GM23338 (cell line): Measurements from ENCODE around the gene CELF2. TPM values are rescaled to one million over a fixed set of nuclear protein-coding genes. Genes with fewer than 3 reads are reported as not detected.

Experiments used
- ATAC-seq: fragments of 200-7000 bp; cut with Tn5 transposase; 3 replicates; pipeline ENCODE4 v1.9.1; 2020
- DNase-seq: peaks from one replicate; pipeline ENCODE4 v3.0.0-alpha.2; 2015; ENCODE audit warnings: low spot score
- H2AFZ ChIP-seq: fragments of 200-600 bp; sonication (generic); 2 replicates; pipeline ENCODE4 v1.8.0; 2016; ENCODE audit warnings: antibody characterized with exemption, mild to moderate bottlenecking, moderate library complexity
- H3F3A ChIP-seq: fragments of 200-600 bp; sonication (generic); replicated peaks from 2 replicates; pipeline ENCODE4 v1.8.0; 2017; ENCODE audit warnings: antibody characterized with exemption, mixed run types, low read depth
- H3K27ac ChIP-seq: fragments of 200-600 bp; sonication (generic); 2 replicates; pipeline ENCODE4 v1.6.1; 2016; ENCODE audit warnings: low read depth
- H3K27me3 ChIP-seq: fragments of 200-600 bp; sonication (generic); 2 replicates; pipeline ENCODE4 v1.8.0; 2016; ENCODE audit warnings: mild to moderate bottlenecking, mixed run types, moderate library complexity; ENCODE audit not compliant: insufficient read depth
- H3K36me3 ChIP-seq: fragments of 200-600 bp; sonication (generic); 2 replicates; pipeline ENCODE4 v1.8.0; 2016; ENCODE audit warnings: mild to moderate bottlenecking; ENCODE audit not compliant: insufficient read depth
- H3K4me1 ChIP-seq: fragments of 200-600 bp; sonication (generic); 2 replicates; pipeline ENCODE4 v1.8.0; 2016; ENCODE audit warnings: mild to moderate bottlenecking, moderate library complexity; ENCODE audit not compliant: insufficient read depth
- H3K4me2 ChIP-seq: fragments of 200-600 bp; sonication (generic); 2 replicates; pipeline ENCODE4 v1.7.1; 2017; ENCODE audit warnings: mixed run types
- H3K4me3 ChIP-seq: fragments of 200-600 bp; sonication (generic); 2 replicates; pipeline ENCODE4 v1.6.1; 2016; ENCODE audit warnings: mixed run types
- H3K79me2 ChIP-seq: fragments of 200-600 bp; sonication (generic); replicated peaks from 2 replicates; pipeline ENCODE4 v1.8.0; 2017; ENCODE audit warnings: mild to moderate bottlenecking; ENCODE audit not compliant: insufficient read depth
- H3K9me2 ChIP-seq: fragments of 200-600 bp; sonication (generic); 2 replicates; pipeline ENCODE4 v1.8.0; 2017; ENCODE audit not compliant: insufficient read depth
- H4K20me1 ChIP-seq: fragments of 200-600 bp; sonication (generic); replicated peaks from 2 replicates; pipeline ENCODE4 v1.8.0; 2017; ENCODE audit warnings: mild to moderate bottlenecking; ENCODE audit not compliant: insufficient read depth
- H3K27ac Mint-ChIP-seq: 2 replicates; pipeline ENCODE4 v1.8.0; 2020; ENCODE audit warnings: inconsistent platforms, mild to moderate bottlenecking, moderate library complexity, mixed read lengths
- H3K27me3 Mint-ChIP-seq: 3 replicates; pipeline ENCODE4 v1.8.0; 2022; ENCODE audit warnings: low read depth, mild to moderate bottlenecking, moderate library complexity, mixed read lengths, inconsistent platforms; ENCODE audit not compliant: insufficient read depth, poor library complexity
- H3K36me3 Mint-ChIP-seq: 3 replicates; pipeline ENCODE4 v1.8.0; 2021; ENCODE audit warnings: low read depth, mild to moderate bottlenecking, inconsistent platforms, moderate library complexity, mixed read lengths
- H3K4me1 Mint-ChIP-seq: 3 replicates; pipeline ENCODE4 v1.8.0; 2020; ENCODE audit warnings: mild to moderate bottlenecking, inconsistent platforms, mixed read lengths
- H3K4me3 Mint-ChIP-seq: 3 replicates; pipeline ENCODE4 v1.8.0; 2021; ENCODE audit warnings: moderate library complexity, mild to moderate bottlenecking, inconsistent platforms, mixed read lengths
- H3K9me3 Mint-ChIP-seq: 3 replicates; pipeline ENCODE4 v1.8.0; 2020; ENCODE audit warnings: moderate library complexity, mild to moderate bottlenecking, inconsistent platforms, mixed read lengths
- EZH2 ChIP-seq: fragments of 200-600 bp; sonication (generic); IDR thresholded peaks from one replicate; pipeline ENCODE4 v1.8.0; 2017; ENCODE audit warnings: antibody characterized with exemption, mild to moderate bottlenecking, low read depth; ENCODE audit not compliant: unreplicated experiment
- JUNB ChIP-seq: IDR thresholded peaks from one replicate; pipeline ENCODE4 v1.6.1; 2016; ENCODE audit warnings: antibody characterized with exemption; ENCODE audit not compliant: unreplicated experiment
- POLR2AphosphoS5 ChIP-seq: IDR thresholded peaks from 2 replicates; pipeline ENCODE4 v1.6.1; 2016; ENCODE audit warnings: antibody characterized with exemption, low read depth
- ZNF114 ChIP-seq: fragments of 250-450 bp; sonication (Bioruptor Pico); IDR thresholded peaks from 2 replicates; pipeline ENCODE4 v1.5.0; 2020; ENCODE audit warnings: mild to moderate bottlenecking, moderate library complexity
- polyA plus RNA-seq: library from polyadenylated mRNA; unstranded; fragments of >200 nt; fragmentation: Nextera tagmentation; extraction: Ambion mirVana; gene quantifications from 2 replicates; pipeline ENCODE4 v1.2.1, GENCODE V29; 2016
- total RNA-seq: library from RNA; depleted of rRNA; stranded (reverse); fragments of >200 nt; shearing (Covaris generic); gene quantifications from 2 replicates; pipeline ENCODE4 v1.2.3, GENCODE V29; 2014
- TF ChIP-seq, protein P1 (sequence below), 2 experiments: fragments of 200-600 bp in 1 of 2; sonication (generic) in 1 of 2; conservative IDR thresholded peaks; 2 replicates each; pipeline versions ENCODE4 v1.5.1 to v1.6.1; 2016 to 2017; ENCODE audit warnings: antibody characterized with exemption in 2 of 2, low read depth in 2 of 2, mild to moderate bottlenecking in 2 of 2, moderate library complexity in 1 of 2
- TF ChIP-seq, protein P2 (sequence below): IDR thresholded peaks from 2 replicates; pipeline ENCODE4 v1.6.1; 2016; ENCODE audit warnings: antibody characterized with exemption
- TF ChIP-seq, protein P3 (sequence below): fragments of 250-450 bp; sonication (Bioruptor Pico); IDR thresholded peaks from 2 replicates; pipeline ENCODE4 v1.5.0; 2020; ENCODE audit warnings: mild to moderate bottlenecking, moderate library complexity

CELF2 gene
- total and polyA plus RNA-seq, 2 experiments from 2014 or later: 18.1 to 22.5 TPM

DNA sequence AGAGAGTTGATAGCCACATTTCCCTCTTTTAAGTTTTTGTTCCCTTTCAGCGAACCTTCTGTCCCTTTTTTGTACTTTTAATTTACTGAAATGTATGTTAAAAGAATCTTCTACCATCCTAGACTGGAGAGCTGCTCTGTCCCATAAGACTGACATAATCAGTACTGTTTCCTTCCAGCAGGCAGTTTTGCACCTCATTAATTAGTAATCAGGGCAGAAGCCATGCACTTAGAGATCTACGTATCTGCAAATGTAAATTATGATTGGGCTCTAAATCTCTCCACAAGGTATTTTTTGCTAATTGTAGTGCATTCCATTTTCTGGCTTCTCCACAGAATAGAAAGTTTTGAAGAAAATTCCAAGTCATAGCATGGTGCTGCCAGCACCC lies 232.1 kb downstream of the CELF2 start:
- ATAC-seq (no peak), DNase-seq (no peak)
- Histone ChIP-seq H3K4me3 (no peak overlapping the region), H3F3A (no peaks in the 10 kb centered on the region), H3K36me3 (no peaks in the 10 kb centered on the region), H3K4me1 (peaks cover 14% of the 10 kb centered on the region), H3K27ac (no peak overlapping the region), H3K27me3 (no peaks in the 10 kb centered on the region), H4K20me1 (no peaks in the 10 kb centered on the region; the same call in 1 of the 2 replicates), H3K9me2 (no peaks in the 10 kb centered on the region), H2AFZ (no peak overlapping the region), H3K79me2 (no peaks in the 10 kb centered on the region), H3K4me2 (0 out of 2 replicates have a peak overlapping the region, but pooled peaks have one; percentile 54)
- peaks cover 12% of the 10 kb centered on the region for H3K4me1 Mint-ChIP-seq
- TF ChIP-seq POLR2AphosphoS5 (no peak), ZNF114 (CRISPR knock-in tag) (no peak), EZH2 (no peak), JUNB (no peak)
- TF ChIP-seq, protein P1, sequence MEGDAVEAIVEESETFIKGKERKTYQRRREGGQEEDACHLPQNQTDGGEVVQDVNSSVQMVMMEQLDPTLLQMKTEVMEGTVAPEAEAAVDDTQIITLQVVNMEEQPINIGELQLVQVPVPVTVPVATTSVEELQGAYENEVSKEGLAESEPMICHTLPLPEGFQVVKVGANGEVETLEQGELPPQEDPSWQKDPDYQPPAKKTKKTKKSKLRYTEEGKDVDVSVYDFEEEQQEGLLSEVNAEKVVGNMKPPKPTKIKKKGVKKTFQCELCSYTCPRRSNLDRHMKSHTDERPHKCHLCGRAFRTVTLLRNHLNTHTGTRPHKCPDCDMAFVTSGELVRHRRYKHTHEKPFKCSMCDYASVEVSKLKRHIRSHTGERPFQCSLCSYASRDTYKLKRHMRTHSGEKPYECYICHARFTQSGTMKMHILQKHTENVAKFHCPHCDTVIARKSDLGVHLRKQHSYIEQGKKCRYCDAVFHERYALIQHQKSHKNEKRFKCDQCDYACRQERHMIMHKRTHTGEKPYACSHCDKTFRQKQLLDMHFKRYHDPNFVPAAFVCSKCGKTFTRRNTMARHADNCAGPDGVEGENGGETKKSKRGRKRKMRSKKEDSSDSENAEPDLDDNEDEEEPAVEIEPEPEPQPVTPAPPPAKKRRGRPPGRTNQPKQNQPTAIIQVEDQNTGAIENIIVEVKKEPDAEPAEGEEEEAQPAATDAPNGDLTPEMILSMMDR (conservative IDR thresholded peaks at IDR 0.05; ENCODE audit: low read depth in 2 of 2): no peak
- TF ChIP-seq, protein P2, sequence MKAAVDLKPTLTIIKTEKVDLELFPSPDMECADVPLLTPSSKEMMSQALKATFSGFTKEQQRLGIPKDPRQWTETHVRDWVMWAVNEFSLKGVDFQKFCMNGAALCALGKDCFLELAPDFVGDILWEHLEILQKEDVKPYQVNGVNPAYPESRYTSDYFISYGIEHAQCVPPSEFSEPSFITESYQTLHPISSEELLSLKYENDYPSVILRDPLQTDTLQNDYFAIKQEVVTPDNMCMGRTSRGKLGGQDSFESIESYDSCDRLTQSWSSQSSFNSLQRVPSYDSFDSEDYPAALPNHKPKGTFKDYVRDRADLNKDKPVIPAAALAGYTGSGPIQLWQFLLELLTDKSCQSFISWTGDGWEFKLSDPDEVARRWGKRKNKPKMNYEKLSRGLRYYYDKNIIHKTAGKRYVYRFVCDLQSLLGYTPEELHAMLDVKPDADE: no peak
- TF ChIP-seq, protein P3, sequence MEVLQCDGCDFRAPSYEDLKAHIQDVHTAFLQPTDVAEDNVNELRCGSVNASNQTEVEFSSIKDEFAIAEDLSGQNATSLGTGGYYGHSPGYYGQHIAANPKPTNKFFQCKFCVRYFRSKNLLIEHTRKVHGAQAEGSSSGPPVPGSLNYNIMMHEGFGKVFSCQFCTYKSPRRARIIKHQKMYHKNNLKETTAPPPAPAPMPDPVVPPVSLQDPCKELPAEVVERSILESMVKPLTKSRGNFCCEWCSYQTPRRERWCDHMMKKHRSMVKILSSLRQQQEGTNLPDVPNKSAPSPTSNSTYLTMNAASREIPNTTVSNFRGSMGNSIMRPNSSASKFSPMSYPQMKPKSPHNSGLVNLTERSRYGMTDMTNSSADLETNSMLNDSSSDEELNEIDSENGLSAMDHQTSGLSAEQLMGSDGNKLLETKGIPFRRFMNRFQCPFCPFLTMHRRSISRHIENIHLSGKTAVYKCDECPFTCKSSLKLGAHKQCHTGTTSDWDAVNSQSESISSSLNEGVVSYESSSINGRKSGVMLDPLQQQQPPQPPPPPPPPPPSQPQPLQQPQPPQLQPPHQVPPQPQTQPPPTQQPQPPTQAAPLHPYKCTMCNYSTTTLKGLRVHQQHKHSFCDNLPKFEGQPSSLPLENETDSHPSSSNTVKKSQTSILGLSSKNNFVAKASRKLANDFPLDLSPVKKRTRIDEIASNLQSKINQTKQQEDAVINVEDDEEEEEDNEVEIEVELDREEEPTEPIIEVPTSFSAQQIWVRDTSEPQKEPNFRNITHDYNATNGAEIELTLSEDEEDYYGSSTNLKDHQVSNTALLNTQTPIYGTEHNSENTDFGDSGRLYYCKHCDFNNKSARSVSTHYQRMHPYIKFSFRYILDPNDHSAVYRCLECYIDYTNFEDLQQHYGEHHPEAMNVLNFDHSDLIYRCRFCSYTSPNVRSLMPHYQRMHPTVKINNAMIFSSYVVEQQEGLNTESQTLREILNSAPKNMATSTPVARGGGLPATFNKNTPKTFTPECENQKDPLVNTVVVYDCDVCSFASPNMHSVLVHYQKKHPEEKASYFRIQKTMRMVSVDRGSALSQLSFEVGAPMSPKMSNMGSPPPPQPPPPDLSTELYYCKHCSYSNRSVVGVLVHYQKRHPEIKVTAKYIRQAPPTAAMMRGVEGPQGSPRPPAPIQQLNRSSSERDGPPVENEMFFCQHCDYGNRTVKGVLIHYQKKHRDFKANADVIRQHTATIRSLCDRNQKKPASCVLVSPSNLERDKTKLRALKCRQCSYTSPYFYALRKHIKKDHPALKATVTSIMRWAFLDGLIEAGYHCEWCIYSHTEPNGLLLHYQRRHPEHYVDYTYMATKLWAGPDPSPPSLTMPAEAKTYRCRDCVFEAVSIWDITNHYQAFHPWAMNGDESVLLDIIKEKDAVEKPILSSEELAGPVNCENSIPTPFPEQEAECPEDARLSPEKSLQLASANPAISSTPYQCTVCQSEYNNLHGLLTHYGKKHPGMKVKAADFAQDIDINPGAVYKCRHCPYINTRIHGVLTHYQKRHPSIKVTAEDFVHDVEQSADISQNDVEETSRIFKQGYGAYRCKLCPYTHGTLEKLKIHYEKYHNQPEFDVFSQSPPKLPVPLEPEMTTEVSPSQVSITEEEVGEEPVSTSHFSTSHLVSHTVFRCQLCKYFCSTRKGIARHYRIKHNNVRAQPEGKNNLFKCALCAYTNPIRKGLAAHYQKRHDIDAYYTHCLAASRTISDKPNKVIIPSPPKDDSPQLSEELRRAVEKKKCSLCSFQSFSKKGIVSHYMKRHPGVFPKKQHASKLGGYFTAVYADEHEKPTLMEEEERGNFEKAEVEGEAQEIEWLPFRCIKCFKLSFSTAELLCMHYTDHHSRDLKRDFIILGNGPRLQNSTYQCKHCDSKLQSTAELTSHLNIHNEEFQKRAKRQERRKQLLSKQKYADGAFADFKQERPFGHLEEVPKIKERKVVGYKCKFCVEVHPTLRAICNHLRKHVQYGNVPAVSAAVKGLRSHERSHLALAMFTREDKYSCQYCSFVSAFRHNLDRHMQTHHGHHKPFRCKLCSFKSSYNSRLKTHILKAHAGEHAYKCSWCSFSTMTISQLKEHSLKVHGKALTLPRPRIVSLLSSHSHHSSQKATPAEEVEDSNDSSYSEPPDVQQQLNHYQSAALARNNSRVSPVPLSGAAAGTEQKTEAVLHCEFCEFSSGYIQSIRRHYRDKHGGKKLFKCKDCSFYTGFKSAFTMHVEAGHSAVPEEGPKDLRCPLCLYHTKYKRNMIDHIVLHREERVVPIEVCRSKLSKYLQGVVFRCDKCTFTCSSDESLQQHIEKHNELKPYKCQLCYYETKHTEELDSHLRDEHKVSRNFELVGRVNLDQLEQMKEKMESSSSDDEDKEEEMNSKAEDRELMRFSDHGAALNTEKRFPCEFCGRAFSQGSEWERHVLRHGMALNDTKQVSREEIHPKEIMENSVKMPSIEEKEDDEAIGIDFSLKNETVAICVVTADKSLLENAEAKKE (CRISPR knock-in tag): no peak
- no peaks in the 10 kb centered on the region for H3K36me3 Mint-ChIP-seq
- no peak overlapping the region for H3K27ac Mint-ChIP-seq
- no peak overlapping the region for H3K4me3 Mint-ChIP-seq
- H3K27me3 Mint-ChIP-seq: peaks cover under 1% of the 10 kb centered on the region
- H3K9me3 Mint-ChIP-seq: no peaks in the 10 kb centered on the region
